Mucosa of descending colon (tissue), 3 donors: ENCODE data around the gene BICRA. TPM values are rescaled to one million over a fixed set of nuclear protein-coding genes. Genes with fewer than 3 reads are reported as not detected.

Experiments
- ATAC-seq: fragments of 200-7000 bp; cut with Tn5 transposase; one replicate; pipeline ENCODE4 v1.9.1; 2020; ENCODE audit warnings: mild to moderate bottlenecking, moderate library complexity
- DNase-seq, 3 donors: peaks; one replicate each; pipeline ENCODE4 v3.0.0-alpha.2; 2020
- H3K36me3 ChIP-seq: fragments of 200-600 bp; one replicate; pipeline ENCODE4 v1.8.0; 2021; ENCODE audit warnings: low read depth, mild to moderate bottlenecking
- H3K4me1 ChIP-seq: fragments of 200-600 bp; one replicate; pipeline ENCODE4 v1.8.0; 2021; ENCODE audit warnings: low read depth, mild to moderate bottlenecking
- H3K4me3 ChIP-seq: fragments of 200-600 bp; one replicate; pipeline ENCODE4 v1.8.0; 2021; ENCODE audit warnings: mild to moderate bottlenecking
- H3K9me3 ChIP-seq: fragments of 200-600 bp; one replicate; pipeline ENCODE4 v1.8.0; 2021; ENCODE audit warnings: mild to moderate bottlenecking
- intact Hi-C, 2 donors: fragments of 100-400 bp; cut with DNase I in 1 of 2; cut with micrococcal nuclease in 1 of 2; formaldehyde crosslinking; loops; one replicate each; pipeline versions ENCODE4 v1.11.0 to v1.11.1; 2022; cut with DNase I, micrococcal nuclease
- total RNA-seq, 3 donors: library from RNA; stranded (reverse); fragmentation: NEBNext Ultra II Directional in 2 of 3; extraction: Animal tissue kit (Norgen Biotek cat#: 25700) in 2 of 3; gene quantifications; one replicate each; pipeline versions ENCODE4 v1.2.1 to v1.2.4, GENCODE V29; 2021 to 2023
- TF ChIP-seq, protein P1 (sequence below): fragments of 200-600 bp; IDR thresholded peaks from one replicate; pipeline ENCODE4 v1.8.0; 2022; ENCODE audit warnings: antibody characterized with exemption, mild to moderate bottlenecking
- donor health status: DM: no; HTN: no; CAD: no; lungs with moderate emphysema.
- donor health status: DM: no; HTN: no; CAD: no.
- donor health status: DM: no; HTN: yes; CAD: no.

BICRA gene
- total RNA-seq, 3 donors from 2014 or later = 18.1 to 19.7 (median 18.5) TPM

DNA sequence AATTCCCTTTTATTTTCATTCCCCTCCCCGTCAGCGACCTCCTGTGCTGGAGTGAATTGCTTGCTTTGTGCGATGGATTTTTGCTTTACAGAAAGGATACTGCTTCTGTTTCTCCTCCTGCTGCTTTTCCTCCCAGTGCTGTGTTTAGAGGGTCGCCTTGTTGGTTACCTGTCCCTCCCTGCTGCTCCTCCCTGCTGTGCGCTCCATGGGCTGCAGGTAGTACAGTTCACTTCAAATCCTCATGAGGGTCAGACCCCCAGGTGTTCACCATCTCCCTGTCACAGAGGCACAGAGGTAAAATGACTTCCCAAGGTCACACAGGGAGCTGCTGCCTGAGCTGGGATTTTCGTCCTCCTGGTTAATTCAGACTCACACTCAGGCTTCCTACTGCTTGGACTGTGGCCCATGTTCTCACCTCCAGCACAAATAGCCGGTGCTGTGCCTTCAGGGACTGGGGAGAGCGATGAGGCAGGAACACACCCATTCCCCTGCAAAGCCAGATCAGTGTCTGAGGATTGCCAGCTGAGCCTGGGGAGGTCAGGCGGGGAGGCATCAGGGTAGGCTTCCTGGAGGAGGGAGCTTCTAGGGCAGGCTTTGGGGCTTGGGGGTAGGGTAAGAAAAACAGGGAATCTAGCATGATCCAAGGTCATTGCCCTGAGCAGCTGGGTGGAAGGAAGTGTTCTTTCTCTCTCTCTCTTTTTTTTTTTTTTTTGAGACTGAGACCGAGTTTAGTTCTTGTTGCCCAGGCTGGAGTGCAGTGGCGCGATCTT, 14.4 kb downstream of the BICRA start:
- H3K36me3 ChIP-seq = no peaks in the 10 kb centered on the region
- TF ChIP-seq, protein P1, sequence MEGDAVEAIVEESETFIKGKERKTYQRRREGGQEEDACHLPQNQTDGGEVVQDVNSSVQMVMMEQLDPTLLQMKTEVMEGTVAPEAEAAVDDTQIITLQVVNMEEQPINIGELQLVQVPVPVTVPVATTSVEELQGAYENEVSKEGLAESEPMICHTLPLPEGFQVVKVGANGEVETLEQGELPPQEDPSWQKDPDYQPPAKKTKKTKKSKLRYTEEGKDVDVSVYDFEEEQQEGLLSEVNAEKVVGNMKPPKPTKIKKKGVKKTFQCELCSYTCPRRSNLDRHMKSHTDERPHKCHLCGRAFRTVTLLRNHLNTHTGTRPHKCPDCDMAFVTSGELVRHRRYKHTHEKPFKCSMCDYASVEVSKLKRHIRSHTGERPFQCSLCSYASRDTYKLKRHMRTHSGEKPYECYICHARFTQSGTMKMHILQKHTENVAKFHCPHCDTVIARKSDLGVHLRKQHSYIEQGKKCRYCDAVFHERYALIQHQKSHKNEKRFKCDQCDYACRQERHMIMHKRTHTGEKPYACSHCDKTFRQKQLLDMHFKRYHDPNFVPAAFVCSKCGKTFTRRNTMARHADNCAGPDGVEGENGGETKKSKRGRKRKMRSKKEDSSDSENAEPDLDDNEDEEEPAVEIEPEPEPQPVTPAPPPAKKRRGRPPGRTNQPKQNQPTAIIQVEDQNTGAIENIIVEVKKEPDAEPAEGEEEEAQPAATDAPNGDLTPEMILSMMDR = no peak
- ATAC-seq = peak; percentile 31
- no peak for DNase-seq
- peaks cover 22% of the 10 kb centered on the region for H3K4me1 ChIP-seq
- H3K9me3 ChIP-seq = no peaks in the 10 kb centered on the region
- no peak overlapping the region for H3K4me3 ChIP-seq
- intact Hi-C loops = no loop called here

DNA sequence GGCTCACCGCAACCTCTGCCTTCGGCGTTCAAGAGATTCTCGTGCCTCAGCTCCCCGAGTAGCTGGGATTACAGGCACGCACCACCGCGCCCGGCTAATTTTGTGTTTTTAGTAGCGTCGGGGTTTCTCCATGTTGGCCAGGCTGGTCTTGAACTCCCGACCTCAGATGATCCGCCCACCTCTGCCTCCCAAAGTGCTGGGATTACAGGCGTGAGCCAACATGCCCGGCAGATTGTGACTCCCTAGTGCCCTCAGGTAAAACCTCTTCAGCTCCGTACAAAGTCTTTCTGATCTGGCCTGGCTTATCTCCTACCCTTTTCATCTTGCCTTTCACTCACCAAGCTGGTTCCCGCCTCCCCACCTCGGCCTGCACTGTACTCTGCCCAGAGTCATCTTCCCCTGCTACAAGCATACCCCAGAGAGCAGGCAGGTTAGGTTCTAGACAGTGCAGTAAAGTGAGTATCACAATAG, 15.0 kb downstream of the BICRA start:
- no peak for DNase-seq
- H3K4me1 ChIP-seq = peaks cover 17% of the 10 kb centered on the region
- no peak overlapping the region for H3K4me3 ChIP-seq
- no peaks in the 10 kb centered on the region for H3K9me3 ChIP-seq
- H3K36me3 ChIP-seq = no peaks in the 10 kb centered on the region
- intact Hi-C loops = no loop called here
- peak; percentile 59 for ATAC-seq
- TF ChIP-seq, protein P1 = no peak

DNA sequence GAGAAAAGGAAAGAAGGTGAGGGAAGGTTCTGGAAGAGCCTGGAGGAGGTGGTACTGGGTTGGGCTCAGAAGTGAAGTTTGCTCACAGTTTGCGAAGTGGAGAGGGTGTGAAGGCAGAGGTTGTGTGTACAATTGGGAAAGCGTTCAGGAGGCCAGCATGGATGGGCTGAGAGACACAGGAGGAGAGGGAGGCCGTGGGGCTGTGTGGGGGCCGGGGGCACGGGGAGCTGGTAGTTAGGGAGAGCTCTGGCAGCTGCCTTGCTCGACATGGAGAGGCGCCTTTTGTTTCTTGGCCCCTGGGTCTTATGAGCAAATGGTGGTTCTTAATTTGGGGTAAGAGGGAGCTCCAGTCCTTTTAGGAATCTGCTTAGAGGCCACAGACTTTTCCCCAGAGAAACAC, 16.7 kb downstream of the BICRA start:
- TF ChIP-seq, protein P1 = no peak
- DNase-seq = no peak
- ATAC-seq = no peak
- Histone ChIP-seq H3K36me3 (no peaks in the 10 kb centered on the region), H3K4me1 (peaks cover 17% of the 10 kb centered on the region), H3K4me3 (no peak overlapping the region), H3K9me3 (no peaks in the 10 kb centered on the region)
- intact Hi-C loops = no loop called here

DNA sequence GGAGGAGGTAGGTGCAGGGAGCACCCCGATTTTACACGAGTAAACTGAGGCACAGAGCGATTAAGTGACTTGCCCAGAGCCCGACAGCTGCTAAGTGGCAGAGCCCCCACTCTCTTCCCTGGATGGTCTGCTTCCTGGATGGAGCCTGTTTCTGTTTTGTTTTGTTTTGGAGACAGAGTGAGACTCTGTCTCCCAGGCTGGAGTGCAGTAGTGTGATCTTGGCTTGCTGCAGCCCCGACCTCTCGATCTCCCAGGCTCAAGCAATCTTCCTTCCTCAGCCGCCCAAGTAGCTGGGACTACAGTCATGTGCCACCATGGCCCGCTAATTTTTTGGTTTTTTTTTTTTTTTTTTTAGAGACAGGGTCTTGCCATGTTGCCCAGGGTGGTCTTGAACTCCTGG, 17.3 kb downstream of the BICRA start:
- no peaks in the 10 kb centered on the region for H3K36me3 ChIP-seq
- TF ChIP-seq, protein P1 = no peak
- intact Hi-C loops = no loop called here
- no peak overlapping the region for H3K4me3 ChIP-seq
- DNase-seq (no peak), ATAC-seq (no peak)
- no peaks in the 10 kb centered on the region for H3K9me3 ChIP-seq
- peaks cover 17% of the 10 kb centered on the region for H3K4me1 ChIP-seq

DNA sequence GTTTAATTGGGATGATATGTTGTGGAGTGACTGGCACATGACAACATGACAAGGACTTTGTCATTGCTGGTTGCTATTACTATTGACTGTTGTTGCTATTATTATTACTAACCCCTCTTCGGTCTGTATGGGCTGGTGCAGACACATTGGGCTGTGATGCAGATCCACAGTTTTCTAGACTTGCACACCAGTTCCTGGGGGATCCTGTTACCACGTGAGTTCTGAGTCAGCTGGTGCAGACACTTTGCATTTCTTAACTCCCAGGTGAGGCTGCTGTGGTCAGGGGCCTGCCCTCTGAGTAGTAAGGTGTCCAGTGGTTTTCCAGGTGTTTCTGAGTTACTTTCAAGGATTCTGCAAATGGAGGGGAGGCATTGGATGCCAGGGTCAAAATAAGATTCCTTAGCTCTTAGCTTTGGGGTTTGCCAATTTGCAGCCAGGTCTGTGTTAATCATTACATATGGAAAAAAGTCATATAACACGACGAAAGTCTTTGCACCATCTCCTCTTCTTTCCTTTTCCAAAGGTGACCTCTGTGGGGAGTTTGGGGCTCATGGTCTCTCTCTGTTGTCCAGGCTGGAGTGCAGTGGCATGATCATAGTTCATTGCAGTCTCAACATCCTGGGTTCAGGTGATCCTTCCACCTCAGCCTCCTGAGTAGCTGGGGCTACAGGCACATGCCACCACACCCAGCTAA, 19.3 kb downstream of the BICRA start:
- Histone ChIP-seq H3K9me3 (no peaks in the 10 kb centered on the region), H3K36me3 (no peaks in the 10 kb centered on the region), H3K4me3 (no peak overlapping the region), H3K4me1 (peaks cover 20% of the 10 kb centered on the region)
- intact Hi-C loops = no loop called here
- DNase-seq (no peak), ATAC-seq (no peak)
- TF ChIP-seq, protein P1 = no peak
